NCI-H510A treated with DMSO at 0.1 percent for 48 hours (cell line): ENCODE measurements around the gene RMDN2.
"Not testable (repeated sequence)": the region's sequence is repeated elsewhere in the genome, so short reads cannot be mapped to it uniquely, and the experiment has no call there.

Experiments used
- DNase-seq: peaks from one replicate; lab custom pipeline; 2025; lab: John Stamatoyannopoulos, UW

RMDN2 gene

DNA sequence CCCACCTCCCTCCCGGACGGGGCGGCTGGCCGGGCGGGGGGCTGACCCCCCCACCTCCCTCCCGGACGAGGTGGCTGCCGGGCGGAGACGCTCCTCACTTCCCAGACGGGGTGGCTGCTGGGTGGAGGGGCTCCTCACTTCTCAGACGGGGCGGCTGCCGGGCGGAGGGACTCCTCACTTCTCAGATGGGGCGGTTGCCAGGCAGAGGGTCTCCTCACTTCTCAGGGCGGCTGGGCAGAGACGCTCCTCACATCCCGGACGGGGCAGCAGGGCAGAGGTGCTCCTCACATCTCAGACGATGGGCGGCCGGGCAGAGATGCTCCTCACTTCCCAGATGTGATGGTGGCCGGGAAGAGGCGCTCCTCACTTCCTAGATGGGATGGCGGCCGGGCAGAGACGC is 7.8 kb downstream of the RMDN2 start:
- not testable (repeated sequence) for DNase-seq

DNA sequence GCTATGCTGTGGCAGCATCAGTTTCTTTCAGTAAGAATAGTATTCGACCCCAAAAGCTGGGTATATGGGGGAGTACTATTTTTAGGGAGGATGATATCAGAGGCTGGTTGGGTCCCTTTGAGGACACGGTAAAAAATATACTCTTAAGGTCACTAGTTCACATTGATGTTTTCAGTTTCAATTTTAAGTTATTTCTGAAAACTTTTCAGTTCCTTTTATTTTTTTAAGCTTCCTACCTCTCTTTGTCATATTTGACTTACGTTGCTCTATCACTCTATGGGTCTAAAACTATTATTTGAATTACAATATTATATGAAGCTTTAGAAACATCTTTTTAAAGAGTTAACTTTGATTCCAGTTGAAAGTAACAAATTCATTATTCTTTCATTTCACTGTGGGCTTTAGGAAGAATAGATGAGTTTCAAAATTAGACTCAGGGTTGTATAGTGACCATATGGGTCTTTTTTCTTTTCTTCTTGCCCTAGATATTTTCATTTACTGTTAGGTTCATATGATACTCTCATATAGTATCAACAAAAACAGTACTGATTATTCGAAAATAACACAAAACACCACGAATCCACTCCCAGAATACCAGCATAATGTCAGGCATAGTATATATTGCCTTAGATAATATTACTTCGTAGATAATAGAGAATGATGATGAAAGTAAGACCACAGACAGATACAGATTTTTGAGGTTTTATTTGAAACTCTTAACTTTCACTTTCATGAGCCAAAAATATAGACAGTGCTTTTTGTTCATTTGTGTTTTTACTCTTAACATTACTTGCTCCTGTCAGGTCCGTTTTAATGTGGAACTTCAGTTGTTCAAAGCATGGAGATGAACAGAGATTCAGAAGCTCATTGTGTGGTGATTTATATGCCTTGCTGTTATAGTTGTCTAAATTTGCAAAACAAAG is 9.8 kb downstream of the RMDN2 start:
- DNase-seq, result no peak

GRCh38 chr2:37937568-37937967 is 12.5 kb downstream of the RMDN2 start:
- DNase-seq, result not testable (repeated sequence)

GRCh38 chr2:37941267-37941666 is 16.2 kb downstream of the RMDN2 start:
- DNase-seq, result not testable (repeated sequence)

DNA sequence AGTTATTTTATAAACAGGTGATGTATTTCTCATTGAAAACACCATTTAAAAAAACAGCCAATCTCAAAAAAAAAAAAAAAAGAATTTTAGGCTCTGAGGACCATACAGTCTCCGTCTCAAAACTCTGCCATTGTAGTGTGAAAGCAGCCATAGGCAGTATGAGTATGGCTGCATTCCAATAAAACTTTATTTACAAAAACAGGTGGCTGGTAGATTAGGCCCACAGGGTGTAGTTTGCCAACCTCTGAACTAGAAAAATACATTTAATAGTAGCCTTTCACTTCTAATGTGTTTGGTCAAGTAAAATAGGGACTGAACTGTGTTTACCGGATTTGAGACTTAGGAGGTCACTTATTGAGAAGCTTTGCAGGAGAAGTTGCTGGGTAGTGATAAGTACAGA is 19.2 kb downstream of the RMDN2 start:
- no peak for DNase-seq

DNA sequence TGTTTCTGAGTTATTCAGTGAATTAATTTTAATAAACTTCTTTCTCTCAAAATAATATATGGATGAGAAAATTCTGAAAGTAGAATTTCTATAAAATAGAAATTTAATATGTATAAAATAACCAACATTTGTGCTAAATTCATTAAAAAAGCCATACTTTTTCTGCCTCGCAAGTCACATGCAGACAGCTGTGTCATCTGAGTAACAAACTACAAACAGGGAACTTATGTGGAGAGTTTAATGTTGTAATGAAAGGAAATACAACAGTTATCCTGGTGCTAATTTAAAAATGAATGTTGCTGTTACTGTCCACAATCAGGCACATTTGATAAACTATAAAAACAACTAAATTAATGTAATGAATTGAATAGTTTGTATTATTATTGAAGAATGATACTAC is 22.2 kb downstream of the RMDN2 start:
- DNase-seq, result no peak

GRCh38 chr2:37962018-37962739 is 37.1 kb downstream of the RMDN2 start:
- DNase-seq, result peak; percentile 82

DNA sequence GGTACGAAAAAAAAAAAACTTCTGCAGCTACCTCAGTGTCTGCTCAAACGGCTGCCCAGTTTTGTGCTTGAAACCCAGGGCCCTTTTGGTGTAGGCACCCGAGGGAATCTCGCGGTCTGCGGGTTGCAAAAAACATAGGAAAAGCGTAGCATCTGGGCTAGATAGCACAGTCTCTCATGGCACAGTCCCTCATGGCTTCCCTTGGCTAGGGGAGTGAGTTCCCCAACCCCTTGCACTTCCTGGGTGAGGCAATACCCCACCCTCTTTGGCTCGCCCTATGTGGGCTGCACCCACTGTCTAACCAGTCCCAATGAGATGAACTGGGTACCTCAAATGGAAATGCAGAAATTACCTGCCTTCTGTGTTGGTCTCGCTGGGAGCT is 37.6 kb downstream of the RMDN2 start:
- DNase-seq, result not testable (repeated sequence)

- not testable (repeated sequence) for DNase-seq
These were observed 38.8 kb downstream of the RMDN2 start for GRCh38 chr2:37963901-37964300.

DNA sequence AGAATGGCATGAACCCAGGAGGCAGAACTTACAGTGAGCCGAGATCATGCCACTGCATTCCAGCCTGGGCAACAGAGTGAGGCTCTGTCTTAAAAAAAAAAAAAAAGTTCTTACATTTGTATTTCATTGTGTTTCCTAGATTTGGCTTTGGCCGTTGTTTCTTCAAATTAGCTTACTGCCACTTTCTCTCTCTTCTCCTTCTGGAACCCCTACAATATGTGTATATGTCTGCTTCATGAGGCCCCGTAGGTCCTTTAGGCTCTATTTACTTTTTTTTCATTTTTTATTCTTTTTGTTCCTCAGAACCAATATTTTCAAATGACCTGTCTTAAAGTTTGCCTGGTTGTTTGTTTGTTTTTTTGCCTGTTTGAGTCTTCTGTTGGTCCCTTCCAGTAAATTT is 41.2 kb downstream of the RMDN2 start:
- no peak for DNase-seq

DNA sequence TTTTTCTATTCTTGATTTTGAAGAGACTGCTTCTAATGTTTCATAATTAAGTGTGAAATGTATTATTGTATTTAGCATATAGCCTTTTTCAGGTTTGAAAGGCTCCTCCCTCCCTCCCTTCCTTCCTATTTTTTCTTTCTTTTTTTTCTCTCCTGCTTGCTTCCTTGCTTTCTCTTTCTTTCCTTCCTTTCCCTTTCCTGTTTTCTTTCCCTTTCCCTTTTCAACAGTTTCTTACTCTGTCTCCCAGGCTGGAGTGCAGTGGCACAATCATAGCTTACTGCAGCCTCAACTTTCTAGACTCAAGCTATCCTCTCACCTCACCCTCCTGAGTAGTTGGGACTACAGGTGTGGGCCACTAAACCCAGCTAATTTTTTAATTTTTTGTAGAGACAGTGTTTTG is 44.6 kb downstream of the RMDN2 start:
- DNase-seq, result no peak

DNA sequence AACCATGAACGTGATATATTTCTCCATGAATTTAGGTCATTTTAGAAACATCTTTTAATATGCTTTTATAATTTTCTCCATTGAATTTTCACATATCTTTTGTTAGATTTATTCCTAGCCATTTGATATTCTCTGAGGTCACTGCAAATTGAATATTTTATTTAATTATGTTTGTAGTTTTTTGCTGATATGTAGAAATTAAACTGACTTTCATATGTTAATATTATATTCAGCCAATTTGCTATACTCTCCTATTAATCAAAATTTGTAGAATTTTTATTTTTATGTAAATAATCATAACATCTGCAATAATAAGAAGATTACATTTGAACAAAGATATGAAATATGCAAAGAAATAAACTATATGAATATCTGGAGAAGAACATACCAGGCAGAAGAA is 46.9 kb downstream of the RMDN2 start:
- DNase-seq, result no peak

DNA sequence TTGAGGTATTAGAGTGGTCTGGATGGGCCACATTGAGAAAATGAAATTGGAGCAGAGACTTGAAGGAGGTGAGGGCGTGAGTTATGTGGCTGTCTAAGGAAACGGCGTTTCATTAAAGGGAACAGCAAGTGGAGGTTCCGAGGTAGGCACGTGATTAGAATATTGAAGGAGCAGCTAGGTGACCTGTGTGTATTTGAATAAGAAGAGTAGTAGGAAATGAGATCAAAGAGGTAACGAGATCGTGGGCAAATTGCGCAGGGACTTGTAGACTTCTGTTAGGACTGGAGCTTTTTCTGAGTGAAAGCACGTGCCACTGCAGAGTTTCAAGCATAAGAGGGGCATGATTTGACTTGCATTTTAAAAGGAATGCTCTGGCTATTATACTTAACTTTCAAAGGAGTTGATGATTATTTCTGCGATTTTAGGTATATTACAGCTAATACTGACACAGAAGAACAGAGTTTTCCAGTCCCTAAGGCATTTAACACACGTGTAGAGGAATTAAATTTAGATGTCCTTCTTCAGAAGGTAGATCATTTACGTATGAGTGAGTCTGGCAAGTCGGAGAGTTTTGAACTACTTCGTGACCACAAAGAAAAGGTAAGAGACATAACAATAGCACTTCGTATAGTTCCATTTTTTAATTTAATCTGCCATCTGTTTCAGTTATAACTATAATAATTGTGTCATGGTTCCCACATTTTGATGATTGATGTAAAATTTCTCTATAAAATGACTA is 48.7 kb downstream of the RMDN2 start:
- no peak for DNase-seq

- no peak for DNase-seq
These were observed 50.7 kb downstream of the RMDN2 start for GRCh38 chr2:37975808-37976207.

- no peak for DNase-seq
These were observed 51.3 kb downstream of the RMDN2 start for GRCh38 chr2:37976411-37976810.

DNA sequence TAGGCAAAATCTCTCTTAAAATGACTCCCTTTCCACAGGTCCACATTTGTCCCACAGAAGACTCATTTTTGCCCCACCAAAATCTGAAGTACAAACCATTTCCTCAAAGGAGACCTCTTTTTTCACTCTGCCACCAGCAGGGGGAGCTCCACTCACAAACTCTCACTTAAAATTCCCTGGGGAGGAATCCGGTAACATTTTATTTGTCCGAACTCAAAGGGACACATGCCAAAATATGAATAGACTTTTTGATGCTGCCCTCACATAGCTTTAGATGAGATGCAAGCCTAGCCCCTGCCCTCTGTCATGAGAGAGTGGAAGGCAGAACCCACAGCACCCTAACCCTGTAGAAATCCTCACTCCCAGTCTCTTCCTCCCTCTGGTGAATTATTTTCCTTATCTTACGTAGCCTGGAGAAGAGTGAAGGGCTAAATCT is 57.1 kb downstream of the RMDN2 start:
- peak; percentile 61 for DNase-seq

- no peak for DNase-seq
These were observed 57.8 kb downstream of the RMDN2 start for GRCh38 chr2:37982847-37983246.

GRCh38 chr2:37983719-37984118 is 58.6 kb downstream of the RMDN2 start:
- DNase-seq, result no peak

GRCh38 chr2:37984176-37984575 is 59.1 kb downstream of the RMDN2 start:
- DNase-seq, result no peak

DNA sequence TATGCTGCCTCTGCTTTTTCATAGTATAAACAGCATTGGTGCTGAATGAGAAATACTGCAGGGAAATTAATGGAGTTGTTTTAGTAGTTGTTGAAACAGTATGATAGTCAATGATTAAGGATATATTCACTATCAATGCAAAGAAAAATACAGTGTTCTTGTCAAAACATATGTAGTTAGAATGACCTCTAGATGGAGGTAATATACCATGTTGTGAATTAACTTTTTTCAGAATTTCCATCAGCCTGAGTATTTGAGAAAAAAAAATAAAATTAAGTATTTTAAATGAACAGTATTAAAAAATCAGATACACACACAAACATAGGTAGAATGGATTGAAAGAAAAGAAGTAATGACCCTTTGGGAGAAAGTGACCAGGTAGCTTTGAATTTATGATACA is 59.5 kb downstream of the RMDN2 start:
- no peak for DNase-seq

GRCh38 chr2:37985333-37985732 is 60.2 kb downstream of the RMDN2 start:
- no peak for DNase-seq

- no peak for DNase-seq
These were observed 62.1 kb downstream of the RMDN2 start for GRCh38 chr2:37987098-37987775.
